ENCODE data around the gene TUBB3. TPM values are rescaled to one million over a fixed set of nuclear protein-coding genes. Genes with fewer than 3 reads are reported as not detected.
A peak's percentile ranks its signal among the peaks of the same experiment; 100 is the strongest.

Gene TUBB3
- total and polyA plus RNA-seq, 2 donors (not counting 1 experiment from before 2014, with no cell fraction given) = 0.34 to 4.4 TPM

DNA sequence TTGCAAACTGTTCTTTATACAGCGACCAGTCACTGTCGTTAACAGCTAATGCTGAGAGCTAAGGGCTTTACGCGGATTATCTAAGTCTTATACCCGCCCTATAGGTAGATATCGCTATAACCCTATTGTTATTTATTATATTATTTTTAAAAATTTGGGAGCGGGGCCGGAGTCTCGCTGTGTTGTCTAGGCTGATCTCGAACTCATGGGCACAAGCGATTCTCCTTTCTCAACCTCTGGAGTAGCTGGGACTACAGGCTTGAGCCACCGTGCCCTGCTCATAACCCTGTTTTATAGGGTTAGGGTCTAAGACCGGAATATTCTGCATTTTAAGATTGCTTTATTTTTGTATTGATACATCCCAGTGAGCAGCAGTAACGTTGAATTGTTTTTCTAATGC lies 50.1 kb downstream of the TUBB3 start:
- CTCF ChIA-PET = interaction anchor here (1.4 to 1.6 kb wide), 3 partner anchors 23 to 100 kb away, joined by 3 to 5 read pairs (median 3); partner anchors contain the start of genes TCF25 and TUBB3
- Mint-ChIP-seq H3K4me1 (peaks cover 44% of the 10 kb centered on the region), H3K9me3 (ENCODE audit: insufficient read depth) (no peaks in the 10 kb centered on the region), H3K27ac (peak overlapping the region; percentile 98), H3K4me3 (peak overlapping the region; percentile 99), H3K27me3 (no peaks in the 10 kb centered on the region)
- no peaks in the 10 kb centered on the region for H3K27me3 ChIP-seq (replicated peaks in 1 of 4; ENCODE audit: control extremely low read depth in 1 of 4, control insufficient read depth in 3 of 4, insufficient read depth in 4 of 4, low read length in 3 of 4)
- H3K9ac ChIP-seq (ENCODE audit: low read length) = peak overlapping the region; percentile 97
- H3K27ac ChIP-seq (ENCODE audit: low read length in 2 of 2) = peak overlapping the region; percentile 54 to 88
- H3K9me3 ChIP-seq (ENCODE audit: control extremely low read depth in 1 of 3, control insufficient read depth in 2 of 3, insufficient read depth in 1 of 3, low read length in 2 of 3) = peaks cover 0 to 4% (median 0%) of the 10 kb centered on the region in 3 donors
- H3K4me3 ChIP-seq (ENCODE audit: control extremely low read depth in 1 of 5, extremely low read depth in 1 of 5, insufficient read depth in 1 of 5, low read depth in 2 of 5, low read length in 4 of 5) = peak overlapping the region; percentile 41 to 97 (median 82)
- ATAC-seq (ENCODE audit: low read depth) (no peak), DNase-seq (no peak)
- peak overlapping the region; percentile 98 for H3K4me2 ChIP-seq (replicated peaks; ENCODE audit: low read depth, low read length, poor library complexity, severe bottlenecking)
- intact Hi-C loops (cut with micrococcal nuclease) = loop anchor here (2.0 to 5.0 kb wide), 3 partner anchors 16 to 54 kb away; partner anchors contain the start of gene MC1R
- WGBS (ENCODE audit: insufficient coverage) = 19% methylated on average over 3 of the region's 14 CpGs
- peaks cover 0 to 15% of the 10 kb centered on the region in 2 experiments for H3K36me3 ChIP-seq (replicated peaks in 1 of 2; ENCODE audit: control extremely low read depth in 1 of 2, control insufficient read depth in 1 of 2, extremely low read depth in 1 of 2, insufficient read depth in 2 of 2, low read length in 1 of 2)
- peaks cover 30 to 42% of the 10 kb centered on the region in 2 donors for H3K4me1 ChIP-seq (ENCODE audit: control insufficient read depth in 2 of 2, insufficient read depth in 2 of 2, low read length in 2 of 2)
- H2AFZ ChIP-seq (ENCODE audit: insufficient read depth, low read depth, low read length, poor library complexity, severe bottlenecking) = peak overlapping the region; percentile 99
- peaks cover 19% of the 10 kb centered on the region for H4K20me1 ChIP-seq (ENCODE audit: control insufficient read depth, insufficient read depth, low read length, poor library complexity, severe bottlenecking)
- TF ChIP-seq, protein P1, sequence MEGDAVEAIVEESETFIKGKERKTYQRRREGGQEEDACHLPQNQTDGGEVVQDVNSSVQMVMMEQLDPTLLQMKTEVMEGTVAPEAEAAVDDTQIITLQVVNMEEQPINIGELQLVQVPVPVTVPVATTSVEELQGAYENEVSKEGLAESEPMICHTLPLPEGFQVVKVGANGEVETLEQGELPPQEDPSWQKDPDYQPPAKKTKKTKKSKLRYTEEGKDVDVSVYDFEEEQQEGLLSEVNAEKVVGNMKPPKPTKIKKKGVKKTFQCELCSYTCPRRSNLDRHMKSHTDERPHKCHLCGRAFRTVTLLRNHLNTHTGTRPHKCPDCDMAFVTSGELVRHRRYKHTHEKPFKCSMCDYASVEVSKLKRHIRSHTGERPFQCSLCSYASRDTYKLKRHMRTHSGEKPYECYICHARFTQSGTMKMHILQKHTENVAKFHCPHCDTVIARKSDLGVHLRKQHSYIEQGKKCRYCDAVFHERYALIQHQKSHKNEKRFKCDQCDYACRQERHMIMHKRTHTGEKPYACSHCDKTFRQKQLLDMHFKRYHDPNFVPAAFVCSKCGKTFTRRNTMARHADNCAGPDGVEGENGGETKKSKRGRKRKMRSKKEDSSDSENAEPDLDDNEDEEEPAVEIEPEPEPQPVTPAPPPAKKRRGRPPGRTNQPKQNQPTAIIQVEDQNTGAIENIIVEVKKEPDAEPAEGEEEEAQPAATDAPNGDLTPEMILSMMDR (IDR thresholded peaks at IDR 0.05) = no peak
- no peak for TF ChIP-seq EZH2 (IDR thresholded peaks at IDR 0.05; ENCODE audit: borderline replicate concordance, insufficient read depth, low read depth, low read length, poor library complexity, severe bottlenecking)
- H3K79me2 ChIP-seq (ENCODE audit: control insufficient read depth, insufficient read depth, low read length) = peaks cover 73% of the 10 kb centered on the region
- POLR2A ChIA-PET = interaction anchor here (0.5 kb wide), 1 partner anchor 133 kb away, joined by 6 read pairs; no protein-coding TSS in a partner anchor

DNA sequence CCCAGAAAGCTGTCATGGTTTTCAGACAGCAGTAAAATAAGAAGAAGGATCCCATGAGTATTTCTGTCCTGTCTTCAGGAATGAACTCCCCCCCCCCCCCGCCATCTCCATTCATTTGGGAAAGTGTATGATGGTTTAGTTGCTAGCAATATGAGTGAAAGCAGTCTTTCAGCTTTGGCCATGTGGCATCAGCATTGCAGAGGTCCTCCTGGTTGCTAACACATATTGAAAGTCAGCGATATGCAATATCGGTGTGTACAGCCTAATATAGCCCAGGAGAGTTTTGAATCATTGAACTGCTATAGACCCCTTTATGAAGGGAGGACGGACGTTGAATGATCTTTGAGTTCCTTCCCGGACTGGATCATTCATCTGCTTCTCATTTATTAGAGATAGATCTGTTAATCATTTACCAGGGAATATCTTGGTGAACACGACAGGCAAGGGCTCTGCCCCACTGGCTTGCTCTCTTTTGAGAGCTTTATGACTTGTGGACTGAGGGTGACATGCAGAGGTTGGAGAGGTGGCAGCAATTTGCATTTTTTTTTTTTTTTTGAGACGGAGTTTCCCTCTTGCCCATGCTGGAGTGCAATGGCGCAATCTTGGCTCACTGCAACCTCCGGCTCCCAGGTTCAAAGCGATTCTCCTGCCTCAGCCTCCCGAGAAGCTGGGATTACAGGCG lies 50.7 kb downstream of the TUBB3 start:
- Histone ChIP-seq H3K9ac (ENCODE audit: low read length) (peak overlapping the region; percentile 97), H3K4me3 (ENCODE audit: control extremely low read depth in 1 of 5, extremely low read depth in 1 of 5, insufficient read depth in 1 of 5, low read depth in 2 of 5, low read length in 4 of 5) (peak overlapping the region in 3 of 5 experiments; percentile 82 to 97 (median 91)), H2AFZ (ENCODE audit: insufficient read depth, low read depth, low read length, poor library complexity, severe bottlenecking) (no peak overlapping the region), H3K4me1 (ENCODE audit: control insufficient read depth in 2 of 2, insufficient read depth in 2 of 2, low read length in 2 of 2) (peaks cover 30 to 42% of the 10 kb centered on the region in 2 donors), H3K27ac (ENCODE audit: low read length in 2 of 2) (no peak overlapping the region), H3K4me2 (replicated peaks; ENCODE audit: low read depth, low read length, poor library complexity, severe bottlenecking) (peak overlapping the region; percentile 98), H3K9me3 (ENCODE audit: control extremely low read depth in 1 of 3, control insufficient read depth in 2 of 3, insufficient read depth in 1 of 3, low read length in 2 of 3) (peaks cover 0 to 4% (median 0%) of the 10 kb centered on the region in 3 donors), H3K79me2 (ENCODE audit: control insufficient read depth, insufficient read depth, low read length) (peaks cover 79% of the 10 kb centered on the region), H3K27me3 (replicated peaks in 1 of 4; ENCODE audit: control extremely low read depth in 1 of 4, control insufficient read depth in 3 of 4, insufficient read depth in 4 of 4, low read length in 3 of 4) (no peaks in the 10 kb centered on the region), H4K20me1 (ENCODE audit: control insufficient read depth, insufficient read depth, low read length, poor library complexity, severe bottlenecking) (peaks cover 25% of the 10 kb centered on the region), H3K36me3 (replicated peaks in 1 of 2; ENCODE audit: control extremely low read depth in 1 of 2, control insufficient read depth in 1 of 2, extremely low read depth in 1 of 2, insufficient read depth in 2 of 2, low read length in 1 of 2) (peaks cover 0 to 16% of the 10 kb centered on the region in 2 experiments)
- no peak for ATAC-seq (ENCODE audit: low read depth)
- Mint-ChIP-seq H3K4me1 (peaks cover 42% of the 10 kb centered on the region), H3K27me3 (no peaks in the 10 kb centered on the region), H3K9me3 (ENCODE audit: insufficient read depth) (no peaks in the 10 kb centered on the region), H3K4me3 (peak overlapping the region; percentile 68), H3K27ac (peak overlapping the region; percentile 61)
- ChIA-PET CTCF (interaction anchor here (0.6 to 1.6 kb wide), 5 partner anchors 24 to 101 kb away, joined by 3 to 5 read pairs (median 3); partner anchors contain the start of genes TCF25 and TUBB3), POLR2A (interaction anchor here (0.7 kb wide), 1 partner anchor 149 kb away, joined by 5 read pairs; no protein-coding TSS in a partner anchor)
- TF ChIP-seq EZH2 (IDR thresholded peaks at IDR 0.05; ENCODE audit: borderline replicate concordance, insufficient read depth, low read depth, low read length, poor library complexity, severe bottlenecking) = no peak
- TF ChIP-seq, protein P1 (IDR thresholded peaks at IDR 0.05) = no peak
- intact Hi-C loops (cut with micrococcal nuclease) = loop anchor here (2.0 to 5.0 kb wide), 3 partner anchors 17 to 55 kb away; partner anchors contain the start of gene MC1R
- DNase-seq = no peak
- WGBS (ENCODE audit: insufficient coverage) = 72% methylated on average over 8 of the region's 13 CpGs

Data from B cell (primary cell).